NCI-H2171 (cell line): ENCODE results near the gene PAPPA2.
"Not testable (repeated sequence)": the region's sequence is repeated elsewhere in the genome, so short reads cannot be mapped to it uniquely, and the experiment has no call there.

Experiments used
- DNase-seq: peaks from one replicate; lab custom pipeline; 2025; lab: John Stamatoyannopoulos, UW

The PAPPA2 gene

DNA sequence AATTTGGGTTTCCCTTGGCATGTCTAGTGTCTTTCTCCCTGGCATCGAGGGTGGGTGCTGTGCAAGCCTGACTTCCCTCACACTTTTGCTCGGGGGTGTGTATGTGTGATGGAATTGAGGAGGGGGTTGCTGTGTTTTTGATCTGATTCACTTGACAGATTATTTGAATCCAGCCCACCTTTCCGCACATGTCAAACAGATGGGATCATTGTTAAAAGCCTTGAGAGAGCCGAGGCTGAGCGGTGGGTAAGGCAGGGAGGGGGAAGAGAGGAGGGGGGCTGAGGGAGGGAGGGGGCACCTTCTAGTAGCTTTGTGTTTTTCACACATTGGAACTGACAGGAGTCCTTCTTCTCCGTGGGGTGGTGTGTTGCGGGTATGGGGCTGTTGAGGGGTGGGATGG, 90.0 kb downstream of the PAPPA2 start:
- no peak for DNase-seq

DNA sequence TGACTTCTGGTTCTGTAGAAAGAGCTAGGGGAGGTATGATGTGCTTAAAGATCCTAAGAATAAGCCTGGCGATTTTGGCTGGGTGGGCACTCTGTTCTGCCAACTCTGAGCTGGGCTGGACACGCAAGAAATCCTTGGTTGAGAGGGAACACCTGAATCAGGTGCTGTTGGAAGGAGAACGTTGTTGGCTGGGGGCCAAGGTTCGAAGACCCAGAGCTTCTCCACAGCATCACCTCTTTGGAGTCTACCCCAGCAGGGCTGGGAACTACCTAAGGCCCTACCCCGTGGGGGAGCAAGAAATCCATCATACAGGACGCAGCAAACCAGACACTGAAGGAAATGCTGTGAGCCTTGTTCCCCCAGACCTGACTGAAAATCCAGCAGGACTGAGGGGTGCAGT, 93.3 kb downstream of the PAPPA2 start:
- no peak for DNase-seq

- no peak for DNase-seq
Observed at GRCh38 chr1:176557543-176558258, 94.7 kb downstream of the PAPPA2 start.

- DNase-seq = no peak
Observed at GRCh38 chr1:176558561-176558960, 95.6 kb downstream of the PAPPA2 start.

GRCh38 chr1:176559474-176559873, 96.5 kb downstream of the PAPPA2 start:
- DNase-seq = no peak

GRCh38 chr1:176559878-176560277, 96.9 kb downstream of the PAPPA2 start:
- DNase-seq = no peak

- DNase-seq = no peak
Observed at GRCh38 chr1:176560681-176561080, 97.7 kb downstream of the PAPPA2 start.

GRCh38 chr1:176561761-176562160, 98.8 kb downstream of the PAPPA2 start:
- DNase-seq = not testable (repeated sequence)

DNA sequence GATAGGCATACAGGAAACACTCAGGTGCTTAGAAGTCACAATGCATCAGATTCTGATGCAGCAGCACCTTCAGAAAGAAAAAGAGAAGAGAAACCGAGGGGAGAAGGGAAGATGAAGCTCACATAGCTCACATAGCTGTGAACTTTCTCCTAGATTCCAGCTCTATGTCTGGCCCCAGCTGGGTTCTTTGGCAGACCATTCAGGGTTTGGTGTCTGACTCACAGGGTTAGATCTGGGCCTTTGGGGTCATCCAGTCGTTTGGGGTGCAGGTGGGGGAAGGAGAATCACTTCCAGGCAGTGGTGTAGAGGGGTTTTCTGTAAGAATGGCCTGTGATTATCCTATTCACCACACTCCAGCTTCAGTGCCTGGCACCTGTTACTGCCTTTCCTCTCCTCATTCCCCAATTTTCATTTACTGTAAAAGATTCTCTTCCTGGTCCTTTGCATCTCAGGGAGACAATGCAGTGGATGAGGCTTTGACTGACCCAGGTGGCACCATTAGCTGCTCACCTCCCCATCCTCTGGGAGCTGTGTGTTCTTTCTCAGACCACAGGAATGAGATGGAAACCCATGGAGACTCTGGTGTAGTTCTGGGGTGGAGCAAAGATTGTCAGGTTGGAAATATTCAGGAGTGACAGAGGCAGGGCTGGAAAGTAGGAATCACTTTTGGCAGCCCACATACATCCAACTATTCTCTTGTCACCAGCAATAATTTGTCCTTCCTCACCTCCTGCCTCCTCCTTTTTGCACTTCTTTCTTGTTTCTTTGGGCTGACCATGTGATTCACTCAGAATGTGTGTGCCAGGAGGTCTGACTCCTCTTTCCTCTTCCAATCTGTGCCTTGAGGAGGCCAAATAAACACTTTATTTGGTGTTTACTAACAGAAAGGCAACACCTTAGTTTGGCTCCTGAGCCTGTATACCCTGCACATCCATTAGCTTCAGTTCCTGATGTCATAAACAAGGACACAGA, 103.3 kb downstream of the PAPPA2 start:
- DNase-seq = no peak

DNA sequence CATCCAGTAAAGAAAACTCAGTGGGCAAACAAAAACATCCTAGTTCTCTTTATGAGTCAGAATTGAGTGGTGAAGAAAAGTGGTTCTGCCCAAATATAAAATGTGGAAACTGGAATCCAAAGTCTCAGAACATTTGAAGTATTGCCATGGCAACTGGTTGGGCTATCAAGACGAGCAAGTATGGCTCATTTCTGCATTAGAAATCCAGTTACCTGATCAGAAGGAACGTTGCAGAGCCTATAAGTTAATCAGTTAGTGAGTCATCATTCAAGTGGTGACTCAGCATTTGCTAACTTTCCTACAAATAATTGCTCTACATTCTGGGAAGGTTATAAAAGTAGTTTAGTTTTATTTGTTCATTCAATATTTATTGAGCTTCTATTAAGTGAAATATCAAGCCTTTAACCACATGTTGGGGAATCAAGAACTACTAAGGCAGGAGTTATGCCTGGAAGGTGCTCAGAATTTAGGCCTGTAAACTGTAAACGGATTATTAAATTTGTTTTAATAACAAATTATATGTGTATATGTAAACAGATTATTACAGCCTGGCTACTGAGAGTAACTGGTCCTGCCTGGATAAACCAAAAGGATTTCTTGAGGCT, 104.3 kb downstream of the PAPPA2 start:
- no peak for DNase-seq

- no peak for DNase-seq
Observed at GRCh38 chr1:176568185-176568584, 105.2 kb downstream of the PAPPA2 start.

GRCh38 chr1:176574756-176575155, 111.8 kb downstream of the PAPPA2 start:
- DNase-seq = no peak

DNA sequence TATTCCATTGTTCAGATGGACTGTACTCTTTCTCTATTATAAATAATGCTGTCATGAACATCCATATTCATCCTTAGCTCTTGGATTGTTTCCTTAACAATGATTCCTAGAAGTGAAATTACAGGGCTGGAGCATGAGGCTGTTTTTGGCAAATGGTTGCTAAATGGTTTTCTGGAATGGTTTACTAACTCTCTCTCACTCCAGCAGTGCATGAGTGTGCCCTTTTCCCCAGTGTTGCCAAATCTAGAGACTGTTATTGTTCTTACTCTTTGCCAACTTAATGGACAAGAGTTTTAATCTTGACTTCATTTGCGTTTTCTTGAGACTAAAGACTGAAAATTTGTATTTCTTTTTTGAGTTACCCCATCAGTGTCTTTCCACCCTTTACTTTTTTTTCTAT, 113.0 kb downstream of the PAPPA2 start:
- DNase-seq = no peak

- DNase-seq = no peak
Observed at GRCh38 chr1:176576670-176577069, 113.7 kb downstream of the PAPPA2 start.

GRCh38 chr1:176577646-176578197, 114.7 kb downstream of the PAPPA2 start:
- no peak for DNase-seq

- DNase-seq = no peak
Observed at GRCh38 chr1:176579087-176579486, 116.1 kb downstream of the PAPPA2 start.

DNA sequence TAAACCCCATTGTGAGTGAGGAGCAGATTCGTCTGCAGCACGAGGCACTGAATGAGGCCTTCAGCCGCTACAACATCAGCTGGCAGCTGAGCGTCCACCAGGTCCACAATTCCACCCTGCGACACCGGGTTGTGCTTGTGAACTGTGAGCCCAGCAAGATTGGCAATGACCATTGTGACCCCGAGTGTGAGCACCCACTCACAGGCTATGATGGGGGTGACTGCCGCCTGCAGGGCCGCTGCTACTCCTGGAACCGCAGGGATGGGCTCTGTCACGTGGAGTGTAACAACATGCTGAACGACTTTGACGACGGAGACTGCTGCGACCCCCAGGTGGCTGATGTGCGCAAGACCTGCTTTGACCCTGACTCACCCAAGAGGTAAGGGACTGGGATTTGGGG, 132.2 kb downstream of the PAPPA2 start:
- no peak for DNase-seq

DNA sequence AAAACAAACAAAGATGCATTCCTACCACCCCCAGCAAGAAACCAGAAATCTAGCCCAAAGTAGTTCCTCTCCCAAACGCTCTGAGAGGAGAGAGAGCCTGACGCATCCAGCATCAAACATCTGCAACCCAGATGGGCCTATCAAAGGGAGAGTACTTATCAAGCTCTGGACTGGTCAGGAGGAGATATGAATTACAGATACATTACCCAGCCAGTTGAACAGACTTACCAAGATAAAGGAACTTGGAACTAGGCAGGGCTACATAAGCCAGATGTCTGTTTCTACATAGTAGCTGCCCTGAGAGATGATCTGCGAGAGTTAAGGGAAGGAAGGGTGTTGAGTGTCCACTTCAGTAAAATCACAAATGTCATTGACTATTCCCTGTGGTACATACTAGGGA, 138.4 kb downstream of the PAPPA2 start:
- DNase-seq = no peak

DNA sequence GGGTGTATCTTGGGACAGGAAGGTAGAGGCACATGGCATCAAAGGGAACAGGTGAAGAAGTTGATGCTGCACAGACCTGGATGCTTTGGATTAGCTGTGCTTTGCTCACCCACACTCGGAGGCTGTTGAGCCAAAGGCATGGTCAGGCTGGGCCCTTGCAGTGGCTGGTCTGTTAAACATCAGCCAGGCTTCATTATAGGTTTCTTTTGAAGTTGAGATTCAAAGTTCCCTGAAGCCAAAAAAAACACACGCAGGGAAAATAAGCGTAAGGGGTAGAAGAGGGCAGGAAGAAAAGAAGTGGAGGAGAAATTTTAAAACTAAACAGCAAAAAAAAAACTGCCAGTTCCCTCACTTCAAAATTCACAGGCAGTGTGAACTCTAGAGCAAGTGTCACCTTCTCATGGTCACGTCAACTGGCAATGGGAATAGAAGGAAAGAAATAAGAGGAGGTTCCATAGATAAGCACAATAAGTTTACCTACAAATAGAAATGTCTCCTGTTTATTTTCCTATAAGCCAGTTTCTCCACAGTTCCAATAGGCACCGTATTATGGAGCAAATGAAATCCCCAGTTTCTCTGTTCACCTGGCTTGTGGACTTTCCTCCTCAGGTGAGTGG, 139.5 kb downstream of the PAPPA2 start:
- DNase-seq = no peak

- DNase-seq = no peak
Observed at GRCh38 chr1:176603696-176604095, 140.7 kb downstream of the PAPPA2 start.

GRCh38 chr1:176604461-176604860, 141.5 kb downstream of the PAPPA2 start:
- DNase-seq = no peak

GRCh38 chr1:176605176-176605575, 142.2 kb downstream of the PAPPA2 start:
- DNase-seq = no peak
